RCC 7860 (cell line): Measurements from ENCODE around the gene FCGBP.
"Not testable (repeated sequence)": the region's sequence is repeated elsewhere in the genome, so short reads cannot be mapped to it uniquely, and the experiment has no call there.

ENCODE experiments used
- DNase-seq: peaks from one replicate; pipeline ENCODE4 v3.0.0-alpha.2; 2015; ENCODE audit warnings: low spot score
- FAIRE-seq: peaks from 2 replicates; lab custom pipeline; 2012; peaks lifted over from hg19 to GRCh38; lab: Jason Lieb, UNC

FCGBP gene

GRCh38 chr19:39893366-39894235 is 40.8 kb downstream of the FCGBP start:
- not testable (repeated sequence) for DNase-seq, FAIRE-seq

- not testable (repeated sequence) for DNase-seq
These were observed 41.9 kb downstream of the FCGBP start for GRCh38 chr19:39892506-39892902.

GRCh38 chr19:39891660-39892505 is 42.6 kb downstream of the FCGBP start:
- DNase-seq, FAIRE-seq: not testable (repeated sequence)

More at GRCh38 chr19:39892506-39892902, 41.9 kb downstream of the FCGBP start:
- FAIRE-seq, result not testable (repeated sequence)

- no peak for DNase-seq
- no peak for FAIRE-seq
These were observed 43.5 kb downstream of the FCGBP start for GRCh38 chr19:39890755-39891551.

- FAIRE-seq, DNase-seq: not testable (repeated sequence)
These were observed 44.3 kb downstream of the FCGBP start for GRCh38 chr19:39889872-39890754.

GRCh38 chr19:39887456-39887951 is 46.9 kb downstream of the FCGBP start:
- not testable (repeated sequence) for DNase-seq, FAIRE-seq

- not testable (repeated sequence) for FAIRE-seq, DNase-seq
These were observed 48.4 kb downstream of the FCGBP start for GRCh38 chr19:39885821-39886554.

- FAIRE-seq, DNase-seq: not testable (repeated sequence)
These were observed 49.7 kb downstream of the FCGBP start for GRCh38 chr19:39884721-39885120.
